Daoy (cell line): ENCODE results near the gene BPTF. TPM values are rescaled to one million over a fixed set of nuclear protein-coding genes. Genes with fewer than 3 reads are reported as not detected.
"Not testable (repeated sequence)": the region's sequence is repeated elsewhere in the genome, so short reads cannot be mapped to it uniquely, and the experiment has no call there.

ENCODE experiments used
- DNase-seq: peaks from one replicate; pipeline ENCODE4 v3.0.0-alpha.2; 2015; ENCODE audit warnings: low read depth
- total RNA-seq: library from RNA; depleted of rRNA; stranded (reverse); fragments of >200 nt; shearing (Covaris generic); gene quantifications from 2 replicates; pipeline ENCODE4 v1.2.3, GENCODE V29; 2014

Gene BPTF
- total RNA-seq, 1 experiment from 2014 or later: 22.7 TPM

GRCh38 chr17:67974598-67975066 is 149.3 kb downstream of the BPTF start:
- DNase-seq: no peak

GRCh38 chr17:67976306-67976705 is 151.0 kb downstream of the BPTF start:
- not testable (repeated sequence) for DNase-seq

- no peak for DNase-seq
Observed at GRCh38 chr17:67980456-67980855, 155.2 kb downstream of the BPTF start.

GRCh38 chr17:67980883-67981282 is 155.6 kb downstream of the BPTF start:
- not testable (repeated sequence) for DNase-seq

- no peak for DNase-seq
Observed at GRCh38 chr17:67982034-67982640, 156.8 kb downstream of the BPTF start.

GRCh38 chr17:67982686-67983382 is 157.5 kb downstream of the BPTF start:
- no peak for DNase-seq

- no peak for DNase-seq
Observed at GRCh38 chr17:67983383-67983688, 158.0 kb downstream of the BPTF start.

- DNase-seq: no peak
Observed at GRCh38 chr17:67990909-67991308, 165.6 kb downstream of the BPTF start.

- DNase-seq: no peak
Observed at GRCh38 chr17:67992548-67993152, 167.3 kb downstream of the BPTF start.

- DNase-seq: peak; percentile 94
Observed at GRCh38 chr17:67993153-67993997, 168.1 kb downstream of the BPTF start.

GRCh38 chr17:67993998-67994361 is 168.7 kb downstream of the BPTF start:
- DNase-seq: no peak

- DNase-seq: peak; percentile 78
Observed at GRCh38 chr17:67994817-67995569, 169.7 kb downstream of the BPTF start.

- DNase-seq: peak; percentile 18
Observed at GRCh38 chr17:67995570-67996263, 170.4 kb downstream of the BPTF start.

- peak; percentile 15 for DNase-seq
Observed at GRCh38 chr17:67996301-67997171, 171.2 kb downstream of the BPTF start, which contains the start of gene C17orf58. C17orf58 (minus strand) TSS chr17:67996469; CDS start chr17:67996198, 271 bp downstream.

GRCh38 chr17:67998466-67998865 is 173.2 kb downstream of the BPTF start:
- no peak for DNase-seq

GRCh38 chr17:67999291-67999911 is 174.1 kb downstream of the BPTF start:
- DNase-seq: peak; percentile 14

GRCh38 chr17:68004201-68004600 is 178.9 kb downstream of the BPTF start:
- no peak for DNase-seq

GRCh38 chr17:68006797-68007196 is 181.5 kb downstream of the BPTF start:
- no peak for DNase-seq

GRCh38 chr17:68011199-68011665 is 185.9 kb downstream of the BPTF start:
- DNase-seq: peak; percentile 54
